Spleen (tissue), 11 donors: ENCODE measurements around the gene TLCD3A. TPM values are rescaled to one million over a fixed set of nuclear protein-coding genes. Genes with fewer than 3 reads are reported as not detected.
A peak's percentile ranks its signal among the peaks of the same experiment; 100 is the strongest.

Experiments
- DNase-seq: peaks from one replicate; pipeline ENCODE4 v3.0.0-alpha.2; 2020
- H3K27ac ChIP-seq, 8 donors: fragments of 200-600 bp; sonication (generic) in 7 of 8; 1 replicate in 4 of 8; 2 replicates in 4 of 8; pipeline versions ENCODE4 v1.5.0 to v1.8.0; 2016 to 2021; ENCODE audit warnings: inconsistent platforms in 4 of 8, mild to moderate bottlenecking in 4 of 8, moderate library complexity in 1 of 8
- H3K27me3 ChIP-seq, 7 donors: fragments of 200-600 bp; sonication (generic) in 6 of 7; replicated peaks in 1 of 7; 1 replicate in 4 of 7; 2 replicates in 3 of 7; pipeline versions ENCODE4 v1.5.0 to v1.8.0; 2016 to 2021; ENCODE audit warnings: inconsistent platforms in 3 of 7, mild to moderate bottlenecking in 1 of 7
- H3K36me3 ChIP-seq, 6 donors: fragments of 200-600 bp; sonication (generic) in 5 of 6; 1 replicate in 4 of 6; 2 replicates in 2 of 6; pipeline versions ENCODE4 v1.5.0 to v1.8.0; 2016 to 2021; ENCODE audit warnings: inconsistent platforms in 2 of 6
- H3K4me1 ChIP-seq, 6 donors: fragments of 200-600 bp; sonication (generic) in 5 of 6; 1 replicate in 3 of 6; 2 replicates in 3 of 6; pipeline versions ENCODE4 v1.5.0 to v1.8.0; 2016 to 2021; ENCODE audit warnings: inconsistent platforms in 3 of 6
- H3K4me3 ChIP-seq, 8 donors: fragments of 200-600 bp; sonication (generic) in 7 of 8; 1 replicate in 4 of 8; 2 replicates in 4 of 8; pipeline versions ENCODE4 v1.5.0 to v1.8.0; 2016 to 2021; ENCODE audit warnings: inconsistent platforms in 4 of 8, mild to moderate bottlenecking in 4 of 8, moderate library complexity in 2 of 8
- H3K9me3 ChIP-seq, 8 donors: fragments of 200-600 bp; sonication (generic) in 7 of 8; 1 replicate in 4 of 8; 2 replicates in 4 of 8; pipeline versions ENCODE4 v1.5.0 to v1.8.0; 2016 to 2021; ENCODE audit warnings: inconsistent platforms in 4 of 8
- POLR2A ChIP-seq, 3 donors: fragments of 450-650 bp; IDR thresholded peaks; one replicate each; pipeline ENCODE4 v1.5.1; 2017; ENCODE audit warnings: antibody characterized with exemption in 3 of 3, mild to moderate bottlenecking in 1 of 3
- POLR2AphosphoS5 ChIP-seq, 3 donors: sonication (generic); formaldehyde crosslinking; IDR thresholded peaks; one replicate each; pipeline ENCODE4 v1.5.1; 2017; ENCODE audit warnings: antibody characterized with exemption in 3 of 3
- WGBS, 5 donors: extraction: QIAGEN DNeasy Blood & Tissue Kit in 3 of 5; methylation state at CpG; one replicate each; pipeline versions ENCODE4 v1.1.5 to v1.1.7; 2013 to 2018; 5-methylcytosine and 5-hydroxymethylcytosine counted together
- intact Hi-C: fragments of 100-400 bp; cut with DNase I; formaldehyde crosslinking; loops from one replicate; pipeline ENCODE4 v1.15.0; 2023; ENCODE audit warnings: low total_unique reads
- polyA plus RNA-seq, 3 donors: library from polyadenylated mRNA; stranded (reverse); fragments of 200-250 nt; gene quantifications; one replicate each; pipeline ENCODE4 v1.2.1, GENCODE V29; 2013
- total RNA-seq, 7 donors: library from RNA; depleted of rRNA in 3 of 7; stranded (reverse); fragments of >200 nt in 3 of 7; fragmentation: NEBNext Ultra II Directional in 4 of 7; extraction: Animal tissue kit (Norgen Biotek cat#: 25700) in 4 of 7; gene quantifications; one replicate each; pipeline versions ENCODE4 v1.1.0 to v1.2.1, GENCODE V29; 2016 to 2021
- TF ChIP-seq, protein P1 (sequence below), 11 experiments: fragments of 200-600 bp in 7 of 11; fragments of 450-650 bp in 4 of 11; sonication (generic) in 4 of 11; IDR thresholded peaks in 8 of 11; conservative IDR thresholded peaks in 3 of 11; 1 replicate in 7 of 11; 2 replicates in 4 of 11; pipeline versions ENCODE4 v1.4.0 to v1.8.0; 2016 to 2021; ENCODE audit warnings: antibody characterized with exemption in 11 of 11, inconsistent platforms in 4 of 11, mild to moderate bottlenecking in 1 of 11
- donor health status: healthy with polysubstance abuse.
- donor health status: DM: no; HTN: no; CAD: no; lungs with moderate emphysema.
- donor health status: DM: no; HTN: no; CAD: no.
- donor health status: Bipolar disorder and iron deficiency.
- donor health status: healthy.
- donor health status: DM: no; HTN: no; CAD: no.
- donor health status: DM: yes; HTN: yes; CAD: no.

TLCD3A gene
- total and polyA plus RNA-seq, 10 donors, result 0.96 to 5.8 (median 4.0) TPM

- TF ChIP-seq POLR2A (IDR thresholded peaks at IDR 0.05) (no peak), POLR2AphosphoS5 (IDR thresholded peaks at IDR 0.05) (no peak)
- TF ChIP-seq, protein P1, sequence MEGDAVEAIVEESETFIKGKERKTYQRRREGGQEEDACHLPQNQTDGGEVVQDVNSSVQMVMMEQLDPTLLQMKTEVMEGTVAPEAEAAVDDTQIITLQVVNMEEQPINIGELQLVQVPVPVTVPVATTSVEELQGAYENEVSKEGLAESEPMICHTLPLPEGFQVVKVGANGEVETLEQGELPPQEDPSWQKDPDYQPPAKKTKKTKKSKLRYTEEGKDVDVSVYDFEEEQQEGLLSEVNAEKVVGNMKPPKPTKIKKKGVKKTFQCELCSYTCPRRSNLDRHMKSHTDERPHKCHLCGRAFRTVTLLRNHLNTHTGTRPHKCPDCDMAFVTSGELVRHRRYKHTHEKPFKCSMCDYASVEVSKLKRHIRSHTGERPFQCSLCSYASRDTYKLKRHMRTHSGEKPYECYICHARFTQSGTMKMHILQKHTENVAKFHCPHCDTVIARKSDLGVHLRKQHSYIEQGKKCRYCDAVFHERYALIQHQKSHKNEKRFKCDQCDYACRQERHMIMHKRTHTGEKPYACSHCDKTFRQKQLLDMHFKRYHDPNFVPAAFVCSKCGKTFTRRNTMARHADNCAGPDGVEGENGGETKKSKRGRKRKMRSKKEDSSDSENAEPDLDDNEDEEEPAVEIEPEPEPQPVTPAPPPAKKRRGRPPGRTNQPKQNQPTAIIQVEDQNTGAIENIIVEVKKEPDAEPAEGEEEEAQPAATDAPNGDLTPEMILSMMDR (IDR thresholded peaks at IDR 0.05 in 8 of 11, conservative IDR thresholded peaks at IDR 0.05 in 3 of 11), result no peak
- WGBS, 5 donors, result 73 to 84% (median 76%) methylated on average over 10 of the region's 10 CpGs
- H3K9me3 ChIP-seq, result no peaks in the 10 kb centered on the region
- H3K27ac ChIP-seq, result no peak overlapping the region
- intact Hi-C loops, result no loop called here
- H3K36me3 ChIP-seq, result peaks cover 0 to 11% (median 0%) of the 10 kb centered on the region in 6 donors
- no peak for DNase-seq
- H3K4me3 ChIP-seq, result peak overlapping the region in 1 of 8 donors; percentile 84
- peaks cover 7 to 26% (median 16%) of the 10 kb centered on the region in 6 donors for H3K4me1 ChIP-seq
- peaks cover 0 to 28% (median 0%) of the 10 kb centered on the region in 7 donors for H3K27me3 ChIP-seq
These were observed 1.3 kb downstream of the TLCD3A start for GRCh38 chr17:733743-734142.

DNA sequence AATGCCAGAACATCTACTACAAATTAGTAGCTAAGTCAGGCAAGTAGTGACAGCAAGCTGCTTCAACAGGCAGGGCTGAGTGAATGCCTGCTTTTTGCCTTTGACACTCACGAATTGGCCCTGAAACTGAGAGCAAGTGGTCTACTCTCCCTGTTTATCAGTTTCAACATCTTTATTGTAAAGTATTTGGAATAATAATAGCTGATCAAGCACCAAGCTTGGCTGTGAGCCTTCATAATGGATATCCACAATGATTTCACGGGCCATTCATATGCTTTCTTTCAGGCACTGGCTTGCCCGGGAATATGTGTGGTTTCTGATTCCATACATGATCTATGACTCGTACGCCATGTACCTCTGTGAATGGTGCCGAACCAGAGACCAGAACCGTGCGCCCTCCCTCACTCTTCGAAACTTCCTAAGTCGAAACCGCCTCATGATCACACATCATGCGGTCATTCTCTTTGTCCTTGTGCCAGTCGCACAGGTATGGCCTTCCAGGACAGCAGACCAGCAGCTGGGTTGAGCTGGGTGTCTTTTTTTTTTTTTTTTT is 5.2 kb downstream of the TLCD3A start:
- WGBS, 5 donors, result 95 to 97% (median 95%) methylated on average over 13 of the region's 13 CpGs
- intact Hi-C loops, result no loop called here
- DNase-seq, result no peak
- peaks cover 3 to 37% (median 21%) of the 10 kb centered on the region in 6 donors for H3K4me1 ChIP-seq
- no peaks in the 10 kb centered on the region for H3K9me3 ChIP-seq
- peaks cover 0 to 33% (median 11%) of the 10 kb centered on the region in 6 donors for H3K36me3 ChIP-seq
- TF ChIP-seq POLR2A (IDR thresholded peaks at IDR 0.05), result no peak
- H3K27ac ChIP-seq, result no peak overlapping the region
- peaks cover 0 to 12% (median 0%) of the 10 kb centered on the region in 7 donors for H3K27me3 ChIP-seq
- no peak overlapping the region for H3K4me3 ChIP-seq

- Histone ChIP-seq H3K36me3 (peaks cover 0 to 61% (median 36%) of the 10 kb centered on the region in 6 donors), H3K27ac (peak overlapping the region in 7 of 8 donors; percentile 41 to 83 (median 73)), H3K27me3 (no peaks in the 10 kb centered on the region), H3K4me1 (peaks cover 0 to 24% (median 12%) of the 10 kb centered on the region in 6 donors), H3K4me3 (peak overlapping the region in 2 of 8 donors; percentile 10 to 50), H3K9me3 (no peaks in the 10 kb centered on the region)
- peak; percentile 86 for DNase-seq
- TF ChIP-seq POLR2A (IDR thresholded peaks at IDR 0.05) (no peak), POLR2AphosphoS5 (IDR thresholded peaks at IDR 0.05) (peak in 2 of 3 donors; percentile 37 to 62)
- TF ChIP-seq, protein P1 (IDR thresholded peaks at IDR 0.05 in 8 of 11, conservative IDR thresholded peaks at IDR 0.05 in 3 of 11), result no peak
- intact Hi-C loops, result no loop called here
- WGBS, 5 donors, result 32 to 47% (median 41%) methylated on average over 18 of the region's 18 CpGs
These were observed 8.0 kb downstream of the TLCD3A start for GRCh38 chr17:740240-741017.

GRCh38 chr17:742147-742793 is 9.9 kb downstream of the TLCD3A start:
- Histone ChIP-seq H3K4me1 (peaks cover 0 to 24% (median 12%) of the 10 kb centered on the region in 6 donors), H3K27ac (no peak overlapping the region), H3K27me3 (no peaks in the 10 kb centered on the region), H3K36me3 (peaks cover 0 to 79% (median 54%) of the 10 kb centered on the region in 6 donors), H3K4me3 (no peak overlapping the region), H3K9me3 (no peaks in the 10 kb centered on the region)
- no peak for DNase-seq
- WGBS, 5 donors, result 89 to 92% (median 90%) methylated on average over 11 of the region's 11 CpGs
- intact Hi-C loops, result no loop called here
- TF ChIP-seq POLR2AphosphoS5 (IDR thresholded peaks at IDR 0.05), result peak in 1 of 3 donors; percentile 37
- TF ChIP-seq, protein P1 (IDR thresholded peaks at IDR 0.05 in 8 of 11, conservative IDR thresholded peaks at IDR 0.05 in 3 of 11), result no peak
